ENCODE results near the gene AHCYL2.

AHCYL2 gene

DNA sequence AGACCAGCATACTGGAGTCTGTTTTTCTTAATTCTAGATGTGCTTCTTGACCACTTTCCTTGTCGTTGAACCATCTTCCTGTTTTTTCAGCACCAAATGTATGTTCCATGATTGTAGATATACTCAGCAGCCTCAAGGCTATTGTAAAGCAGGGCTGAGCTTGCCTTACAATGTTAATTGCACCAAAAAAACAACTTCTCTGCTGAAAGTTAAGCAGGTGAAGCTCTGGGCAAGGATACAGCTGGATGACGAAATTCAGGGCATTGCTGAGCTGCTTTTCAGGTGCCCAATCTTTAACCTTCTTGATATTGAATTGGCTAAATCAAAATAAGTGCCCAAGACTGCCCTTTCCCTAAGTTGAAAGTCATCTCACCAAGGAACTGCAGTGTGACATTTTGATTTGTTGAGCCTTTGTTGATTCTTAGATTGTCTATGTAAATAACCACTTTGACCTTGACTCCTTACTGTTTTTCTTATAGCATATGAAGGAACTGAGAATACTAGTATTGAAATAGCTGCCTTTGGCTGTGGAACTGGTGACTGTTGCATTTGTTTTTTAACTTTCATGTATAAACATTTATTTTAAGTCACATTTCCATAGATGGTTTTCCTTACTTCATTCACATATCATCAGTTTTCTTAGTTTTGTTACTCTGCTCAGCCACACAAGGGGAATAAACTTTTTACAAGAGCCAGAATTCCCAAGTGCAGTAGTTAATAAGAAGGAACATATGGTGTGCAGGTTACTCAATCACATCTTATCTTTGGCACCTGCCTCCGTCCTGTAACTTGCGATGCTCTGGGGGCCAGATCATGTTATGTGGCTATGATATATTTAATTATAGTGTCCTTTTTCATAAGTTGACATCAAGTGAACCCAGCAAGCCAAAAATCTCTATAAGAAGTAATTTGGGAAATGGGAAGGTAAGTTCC is 3.1 kb downstream of the AHCYL2 start:
- TF ChIP-seq, protein P1, sequence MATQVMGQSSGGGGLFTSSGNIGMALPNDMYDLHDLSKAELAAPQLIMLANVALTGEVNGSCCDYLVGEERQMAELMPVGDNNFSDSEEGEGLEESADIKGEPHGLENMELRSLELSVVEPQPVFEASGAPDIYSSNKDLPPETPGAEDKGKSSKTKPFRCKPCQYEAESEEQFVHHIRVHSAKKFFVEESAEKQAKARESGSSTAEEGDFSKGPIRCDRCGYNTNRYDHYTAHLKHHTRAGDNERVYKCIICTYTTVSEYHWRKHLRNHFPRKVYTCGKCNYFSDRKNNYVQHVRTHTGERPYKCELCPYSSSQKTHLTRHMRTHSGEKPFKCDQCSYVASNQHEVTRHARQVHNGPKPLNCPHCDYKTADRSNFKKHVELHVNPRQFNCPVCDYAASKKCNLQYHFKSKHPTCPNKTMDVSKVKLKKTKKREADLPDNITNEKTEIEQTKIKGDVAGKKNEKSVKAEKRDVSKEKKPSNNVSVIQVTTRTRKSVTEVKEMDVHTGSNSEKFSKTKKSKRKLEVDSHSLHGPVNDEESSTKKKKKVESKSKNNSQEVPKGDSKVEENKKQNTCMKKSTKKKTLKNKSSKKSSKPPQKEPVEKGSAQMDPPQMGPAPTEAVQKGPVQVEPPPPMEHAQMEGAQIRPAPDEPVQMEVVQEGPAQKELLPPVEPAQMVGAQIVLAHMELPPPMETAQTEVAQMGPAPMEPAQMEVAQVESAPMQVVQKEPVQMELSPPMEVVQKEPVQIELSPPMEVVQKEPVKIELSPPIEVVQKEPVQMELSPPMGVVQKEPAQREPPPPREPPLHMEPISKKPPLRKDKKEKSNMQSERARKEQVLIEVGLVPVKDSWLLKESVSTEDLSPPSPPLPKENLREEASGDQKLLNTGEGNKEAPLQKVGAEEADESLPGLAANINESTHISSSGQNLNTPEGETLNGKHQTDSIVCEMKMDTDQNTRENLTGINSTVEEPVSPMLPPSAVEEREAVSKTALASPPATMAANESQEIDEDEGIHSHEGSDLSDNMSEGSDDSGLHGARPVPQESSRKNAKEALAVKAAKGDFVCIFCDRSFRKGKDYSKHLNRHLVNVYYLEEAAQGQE (IDR thresholded peaks at IDR 0.05; ENCODE audit: insufficient read depth in 1 of 2, low read depth in 2 of 2, low read length in 2 of 2), result no peak
- TF ChIP-seq POLR2AphosphoS5 (IDR thresholded peaks at IDR 0.05; ENCODE audit: low read depth, low read length), result no peak
- TF ChIP-seq SIN3A (IDR thresholded peaks at IDR 0.05; ENCODE audit: borderline replicate concordance, insufficient read depth, low read length), result no peak
- TF ChIP-seq TAF1 (IDR thresholded peaks at IDR 0.05; ENCODE audit: borderline replicate concordance, insufficient read depth, low read length), result no peak
- no peak for TF ChIP-seq FOXP2 (optimal IDR thresholded peaks at IDR 0.05; ENCODE audit: borderline replicate concordance, extremely low read depth, extremely low read length, insufficient read depth)

DNA sequence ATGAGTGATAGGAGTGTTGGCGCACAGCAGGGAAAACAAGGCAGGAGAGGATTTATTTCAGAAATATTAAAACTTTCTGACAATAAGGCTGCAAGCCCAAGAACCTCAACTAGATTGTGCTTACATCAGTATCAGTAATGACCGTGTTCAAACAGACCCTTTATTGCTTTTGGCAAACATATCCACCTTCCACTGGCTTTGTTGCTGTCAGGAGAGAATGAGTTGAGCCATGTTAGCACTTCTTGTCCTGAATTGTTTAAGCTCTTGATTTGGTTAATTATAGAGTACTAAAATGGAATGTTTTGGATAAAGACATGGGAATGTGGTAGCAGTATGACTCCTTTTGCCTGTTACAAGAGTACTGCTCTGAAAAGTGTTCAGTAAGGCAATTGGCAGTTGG is 3.8 kb downstream of the AHCYL2 start:
- TF ChIP-seq POLR2AphosphoS5 (IDR thresholded peaks at IDR 0.05; ENCODE audit: low read depth, low read length) (no peak), FOXP2 (optimal IDR thresholded peaks at IDR 0.05; ENCODE audit: borderline replicate concordance, extremely low read depth, extremely low read length, insufficient read depth) (no peak), SIN3A (IDR thresholded peaks at IDR 0.05; ENCODE audit: borderline replicate concordance, insufficient read depth, low read length) (no peak), TAF1 (IDR thresholded peaks at IDR 0.05; ENCODE audit: borderline replicate concordance, insufficient read depth, low read length) (no peak)
- TF ChIP-seq, protein P1 (IDR thresholded peaks at IDR 0.05; ENCODE audit: insufficient read depth in 1 of 2, low read depth in 2 of 2, low read length in 2 of 2), result no peak

DNA sequence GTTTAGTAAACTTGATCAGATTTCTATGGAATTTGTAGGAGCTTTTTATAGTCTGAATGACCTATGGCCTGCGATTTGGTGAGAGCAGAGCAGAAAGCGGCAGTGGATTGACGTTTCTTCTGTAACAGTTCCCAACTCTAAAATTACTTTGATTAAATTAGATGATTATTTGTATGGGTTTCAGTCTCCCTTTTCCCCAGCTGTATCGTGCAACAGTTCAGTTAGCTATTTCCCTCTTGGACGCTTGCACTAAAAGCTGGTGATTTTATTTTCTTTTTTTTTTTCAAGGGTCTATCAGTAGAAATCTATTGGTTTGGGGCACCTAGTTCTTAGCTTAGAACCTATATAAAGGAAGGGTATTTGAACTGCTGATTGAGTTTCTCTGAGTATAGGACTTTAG is 6.8 kb downstream of the AHCYL2 start:
- TF ChIP-seq FOXP2 (optimal IDR thresholded peaks at IDR 0.05; ENCODE audit: borderline replicate concordance, extremely low read depth, extremely low read length, insufficient read depth), result no peak
- TF ChIP-seq, protein P1 (IDR thresholded peaks at IDR 0.05; ENCODE audit: insufficient read depth in 1 of 2, low read depth in 2 of 2, low read length in 2 of 2), result no peak
- TF ChIP-seq TAF1 (IDR thresholded peaks at IDR 0.05; ENCODE audit: borderline replicate concordance, insufficient read depth, low read length), result no peak
- no peak for TF ChIP-seq SIN3A (IDR thresholded peaks at IDR 0.05; ENCODE audit: borderline replicate concordance, insufficient read depth, low read length)
- no peak for TF ChIP-seq POLR2AphosphoS5 (IDR thresholded peaks at IDR 0.05; ENCODE audit: low read depth, low read length)

DNA sequence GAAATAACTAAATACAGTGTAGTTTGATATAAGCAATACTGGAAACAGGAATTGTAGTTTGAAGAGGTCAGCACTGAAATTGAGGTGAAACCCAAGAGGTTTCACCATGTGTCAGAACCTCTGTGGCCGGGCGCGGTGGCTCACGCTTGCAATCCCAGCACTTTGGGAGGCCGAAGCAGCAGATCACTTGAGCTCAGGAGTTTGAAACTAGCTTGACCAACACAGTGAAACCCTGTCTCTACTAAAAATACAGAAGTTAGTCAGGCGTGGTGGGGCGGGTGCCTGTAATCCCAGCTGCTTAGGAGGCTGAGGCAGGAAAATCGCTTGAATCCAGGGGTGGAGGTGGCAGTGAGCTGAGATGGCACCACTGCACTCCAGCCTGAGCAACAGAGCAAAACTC is 13.7 kb downstream of the AHCYL2 start:
- TF ChIP-seq TAF1 (IDR thresholded peaks at IDR 0.05; ENCODE audit: borderline replicate concordance, insufficient read depth, low read length) (no peak), FOXP2 (optimal IDR thresholded peaks at IDR 0.05; ENCODE audit: borderline replicate concordance, extremely low read depth, extremely low read length, insufficient read depth) (no peak), SIN3A (IDR thresholded peaks at IDR 0.05; ENCODE audit: borderline replicate concordance, insufficient read depth, low read length) (no peak), POLR2AphosphoS5 (IDR thresholded peaks at IDR 0.05; ENCODE audit: low read depth, low read length) (no peak)
- TF ChIP-seq, protein P1 (IDR thresholded peaks at IDR 0.05; ENCODE audit: insufficient read depth in 1 of 2, low read depth in 2 of 2, low read length in 2 of 2), result no peak

Measured in PFSK-1 (cell line).